Anterior cingulate cortex (tissue), 58 donors: Measurements from ENCODE around the gene PUM2.
A peak's percentile ranks its signal among the peaks of the same experiment; 100 is the strongest.
"Not testable (repeated sequence)": the region's sequence is repeated elsewhere in the genome, so short reads cannot be mapped to it uniquely, and the experiment has no call there.

Source experiments
- DNase-seq, 58 donors: peaks; one replicate each; lab custom pipeline; 2025; lab: John Stamatoyannopoulos, UW

The PUM2 gene

GRCh38 chr2:20372896-20373640 is 22.4 kb upstream of the PUM2 start:
- DNase-seq = no peak

GRCh38 chr2:20371323-20372025 is 20.8 kb upstream of the PUM2 start:
- DNase-seq = no peak

GRCh38 chr2:20370191-20370590 is 19.5 kb upstream of the PUM2 start:
- DNase-seq = no peak

- no peak for DNase-seq
These were observed 18.7 kb upstream of the PUM2 start for GRCh38 chr2:20369366-20369765.

GRCh38 chr2:20368706-20369105 is 18.1 kb upstream of the PUM2 start:
- no peak for DNase-seq

- not testable (repeated sequence) for DNase-seq
These were observed 17.3 kb upstream of the PUM2 start for GRCh38 chr2:20367929-20368328.

- DNase-seq = no peak
These were observed 16.1 kb upstream of the PUM2 start for GRCh38 chr2:20366672-20367116.

- no peak for DNase-seq
These were observed 14.7 kb upstream of the PUM2 start for GRCh38 chr2:20365249-20365817.

- no peak for DNase-seq
These were observed 12.9 kb upstream of the PUM2 start for GRCh38 chr2:20363578-20363977.

- DNase-seq = no peak
These were observed 12.2 kb upstream of the PUM2 start for GRCh38 chr2:20362701-20363435.

GRCh38 chr2:20361893-20362292 is 11.2 kb upstream of the PUM2 start:
- DNase-seq = no peak

- DNase-seq = no peak
These were observed 8.5 kb upstream of the PUM2 start for GRCh38 chr2:20359096-20359495.

GRCh38 chr2:20357638-20358389 is 7.2 kb upstream of the PUM2 start:
- no peak for DNase-seq

GRCh38 chr2:20356042-20356441 is 5.4 kb upstream of the PUM2 start:
- no peak for DNase-seq

GRCh38 chr2:20355131-20355530 is 4.5 kb upstream of the PUM2 start:
- DNase-seq = no peak

GRCh38 chr2:20353241-20353992 is 2.8 kb upstream of the PUM2 start:
- no peak for DNase-seq

GRCh38 chr2:20352581-20353216 is 2.1 kb upstream of the PUM2 start:
- DNase-seq = peak in 1 of 58 donors; percentile 9

GRCh38 chr2:20352230-20352578 is 1.6 kb upstream of the PUM2 start:
- DNase-seq = peak in 3 of 58 donors; percentile 5 to 12 (median 8)
